ENCODE results near the gene CASQ2.

Gene CASQ2

GRCh38 chr1:115669886-115670285 lies 98.6 kb downstream of the CASQ2 start:
- no peak overlapping the region for H3K27ac ChIP-seq
- DNase-seq (ENCODE audit: low spot score) = no peak
- POLR2A ChIA-PET (ENCODE audit: low non-redundant PET) = no interaction called here
- CTCF ChIA-PET = interaction anchor here (0.7 to 1.4 kb wide), 2 partner anchors 37 to 469 kb away, joined by 3 to 6 read pairs; no protein-coding TSS in a partner anchor
- no peak for TF ChIP-seq CTCF (conservative IDR thresholded peaks at IDR 0.05; ENCODE audit: low read depth)

DNA sequence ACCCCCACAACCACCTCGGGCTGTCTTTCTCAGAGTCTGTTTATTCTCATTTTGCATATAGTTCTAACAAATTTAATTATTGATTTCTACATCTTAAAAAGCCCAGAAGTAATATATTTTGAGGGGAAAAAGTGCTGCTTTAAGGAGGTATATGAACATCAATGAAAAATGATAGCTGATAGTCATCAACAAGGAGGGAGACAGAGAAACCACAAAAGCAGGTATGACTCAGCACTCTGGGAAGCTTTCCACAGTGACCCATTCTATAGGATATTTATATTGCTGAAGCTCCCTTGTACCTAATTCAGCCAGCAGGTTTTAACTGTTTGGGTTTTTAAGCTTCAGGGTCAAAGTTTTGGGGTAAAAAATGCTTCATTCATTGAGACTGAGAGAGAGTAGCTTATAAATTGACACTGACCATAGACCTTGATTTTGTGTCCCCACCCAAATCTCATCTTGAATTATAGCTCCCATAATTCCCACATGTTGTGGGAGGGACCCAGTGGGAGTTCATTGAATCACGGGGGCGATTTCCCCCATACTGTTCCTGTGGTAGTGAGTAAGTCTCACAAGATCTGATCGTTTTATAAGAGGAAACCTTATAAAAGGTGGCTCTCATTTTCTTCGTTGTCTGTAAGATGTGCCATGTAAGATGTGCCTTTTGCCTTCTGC lies 99.4 kb downstream of the CASQ2 start:
- ChIA-PET POLR2A (ENCODE audit: low non-redundant PET) (no interaction called here), CTCF (interaction anchor here (0.5 to 0.9 kb wide), 4 partner anchors 36 to 528 kb away, joined by 3 to 5 read pairs (median 4); no protein-coding TSS in a partner anchor)
- no peak for TF ChIP-seq CTCF (conservative IDR thresholded peaks at IDR 0.05; ENCODE audit: low read depth)
- DNase-seq (ENCODE audit: low spot score) = peak; percentile 66
- peak overlapping the region; percentile 38; the same call in 1 of the 2 replicates for H3K27ac ChIP-seq

DNA sequence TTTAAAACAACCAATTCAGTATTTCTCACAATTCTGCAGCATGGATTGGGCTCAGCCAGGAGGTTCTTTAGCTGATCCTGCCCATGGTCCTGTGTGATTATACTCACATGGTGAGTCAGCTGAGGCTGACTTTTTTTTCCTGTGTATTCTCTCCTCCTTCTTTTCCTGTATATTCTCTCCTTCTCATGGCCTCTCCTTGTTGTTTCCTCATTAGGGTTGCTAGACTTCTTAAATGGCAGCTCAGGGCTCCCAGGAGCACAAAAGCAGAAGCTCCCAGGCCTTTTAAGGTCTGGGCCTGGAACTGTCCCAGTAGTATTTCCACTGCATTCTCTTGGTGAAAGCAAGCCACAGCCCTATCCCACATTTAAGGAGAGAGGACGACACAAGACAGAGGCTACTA lies 99.9 kb downstream of the CASQ2 start:
- no peak for DNase-seq (ENCODE audit: low spot score)
- ChIA-PET CTCF (interaction anchor here (0.5 to 0.9 kb wide), 3 partner anchors 36 to 528 kb away, joined by 3 to 5 read pairs (median 5); no protein-coding TSS in a partner anchor), POLR2A (ENCODE audit: low non-redundant PET) (no interaction called here)
- peak overlapping the region; percentile 38; the same call in 1 of the 2 replicates for H3K27ac ChIP-seq
- no peak for TF ChIP-seq CTCF (conservative IDR thresholded peaks at IDR 0.05; ENCODE audit: low read depth)

GRCh38 chr1:115666702-115667101 lies 101.8 kb downstream of the CASQ2 start:
- H3K27ac ChIP-seq = peak overlapping the region; percentile 43
- POLR2A ChIA-PET (ENCODE audit: low non-redundant PET) = no interaction called here
- no peak for TF ChIP-seq CTCF (conservative IDR thresholded peaks at IDR 0.05; ENCODE audit: low read depth)
- CTCF ChIA-PET = no interaction called here
- DNase-seq (ENCODE audit: low spot score) = no peak

- DNase-seq (ENCODE audit: low spot score) = no peak
- POLR2A ChIA-PET (ENCODE audit: low non-redundant PET) = no interaction called here
- CTCF ChIA-PET = no interaction called here
- TF ChIP-seq CTCF (conservative IDR thresholded peaks at IDR 0.05; ENCODE audit: low read depth) = no peak
- peak overlapping the region; percentile 43 for H3K27ac ChIP-seq
These were observed 102.3 kb downstream of the CASQ2 start for GRCh38 chr1:115666206-115666605.

- CTCF ChIA-PET = no interaction called here
- no peak for TF ChIP-seq CTCF (conservative IDR thresholded peaks at IDR 0.05; ENCODE audit: low read depth)
- peak overlapping the region; percentile 43 for H3K27ac ChIP-seq
- POLR2A ChIA-PET (ENCODE audit: low non-redundant PET) = no interaction called here
- DNase-seq (ENCODE audit: low spot score) = no peak
These were observed 103.0 kb downstream of the CASQ2 start for GRCh38 chr1:115665319-115666096.
